Suppressor macrophage treated with lipopolysaccharide for 4 hours (primary cell): ENCODE data around the gene KCNE3.

ENCODE experiments used
- DNase-seq: peaks from one replicate; pipeline ENCODE4 v3.0.0-alpha.2; 2020

KCNE3 gene, protein sequence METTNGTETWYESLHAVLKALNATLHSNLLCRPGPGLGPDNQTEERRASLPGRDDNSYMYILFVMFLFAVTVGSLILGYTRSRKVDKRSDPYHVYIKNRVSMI

DNA sequence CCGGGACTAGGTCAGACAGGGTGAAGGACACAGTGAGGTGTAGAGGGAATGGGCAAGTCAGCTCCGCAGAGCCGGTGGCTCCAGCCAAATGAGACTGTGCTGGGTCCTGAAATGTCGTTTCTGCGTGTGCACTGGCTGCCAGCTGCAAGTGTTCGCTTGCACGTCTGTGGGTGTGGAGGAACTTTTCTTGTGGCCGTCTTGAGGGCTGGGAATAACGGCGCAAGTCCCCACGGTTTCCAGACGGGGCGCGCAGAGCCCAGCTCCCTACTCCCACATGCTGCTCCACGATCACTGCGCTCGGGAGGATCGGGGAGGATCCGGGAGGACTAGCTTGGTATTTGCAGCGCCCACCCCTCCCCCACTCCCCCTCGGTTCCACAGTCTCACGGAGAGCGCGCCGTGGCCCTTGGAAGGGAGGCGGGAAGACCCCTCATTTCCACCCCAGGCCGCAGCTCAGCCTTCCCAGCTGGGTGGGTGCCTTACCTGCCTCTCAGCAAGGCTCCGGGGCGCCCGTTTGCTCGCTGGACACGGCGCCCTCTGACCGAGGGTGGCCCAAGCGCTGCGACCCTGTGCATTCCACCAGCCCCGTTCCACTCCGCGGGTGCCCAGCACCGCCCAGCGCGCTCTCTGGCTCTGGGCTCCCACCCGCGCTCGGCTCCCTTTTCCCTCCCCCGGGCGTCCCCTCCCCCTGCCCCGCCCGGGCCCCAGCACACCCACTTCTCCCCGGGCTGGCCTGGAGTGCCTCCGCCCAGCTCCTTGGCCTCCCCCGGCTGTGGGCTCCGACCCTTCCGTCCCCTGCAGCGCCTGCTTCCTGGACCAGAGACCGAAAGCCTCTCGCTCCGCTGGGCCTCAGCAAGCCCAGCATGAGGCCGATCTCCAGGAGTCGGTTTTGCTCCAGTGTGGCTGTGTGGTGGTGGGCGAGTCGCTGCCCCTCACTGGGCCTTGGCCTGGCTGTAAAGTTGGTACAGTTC lies at the start of gene KCNE3:
TSS of gene KCNE3 (minus strand) at position 634 of the 970 bp plus-strand sequence. CDS start 9,986 bp downstream, outside the sequence.
- peak; percentile 39 for DNase-seq

DNA sequence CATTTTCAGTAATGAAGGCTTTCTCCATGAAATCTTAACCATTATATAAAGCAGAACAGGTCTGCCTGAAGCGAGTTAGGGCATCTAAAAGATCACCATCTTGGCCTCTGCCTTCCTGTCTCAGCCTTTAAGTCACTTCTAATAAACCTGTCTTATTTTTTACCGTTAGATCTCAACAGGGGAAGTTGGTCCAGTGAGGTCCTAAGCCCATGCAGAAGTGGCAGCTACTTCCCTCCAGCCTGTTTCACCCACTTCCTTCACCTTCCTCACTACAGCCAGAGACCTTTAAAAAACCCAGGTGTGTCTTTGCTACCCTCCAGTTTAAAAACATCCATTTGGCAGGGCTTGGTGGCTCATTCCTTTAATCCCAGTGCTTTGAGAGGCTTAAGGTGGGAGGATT lies 40.2 kb upstream of the KCNE3 start:
- no peak for DNase-seq

DNA sequence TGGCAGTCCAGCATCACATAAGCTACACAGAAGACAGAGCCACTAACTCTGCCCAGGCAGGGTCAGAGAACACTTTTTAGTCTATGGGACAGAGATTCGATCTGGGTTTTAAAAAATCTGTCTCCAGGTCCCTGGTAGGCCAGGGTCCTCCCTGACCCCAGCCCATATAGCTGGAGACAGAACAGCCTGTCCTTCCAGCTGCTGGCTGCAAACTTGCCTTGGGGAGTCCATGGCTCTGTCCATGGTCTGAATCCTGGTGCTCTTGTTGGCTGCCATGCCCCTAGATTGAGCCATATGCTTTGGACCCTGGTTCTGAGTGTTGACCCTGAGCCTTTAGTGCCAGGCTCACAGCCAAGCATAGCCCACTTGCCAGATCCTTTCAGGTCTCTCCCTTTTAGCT lies 39.5 kb upstream of the KCNE3 start:
- no peak for DNase-seq

DNA sequence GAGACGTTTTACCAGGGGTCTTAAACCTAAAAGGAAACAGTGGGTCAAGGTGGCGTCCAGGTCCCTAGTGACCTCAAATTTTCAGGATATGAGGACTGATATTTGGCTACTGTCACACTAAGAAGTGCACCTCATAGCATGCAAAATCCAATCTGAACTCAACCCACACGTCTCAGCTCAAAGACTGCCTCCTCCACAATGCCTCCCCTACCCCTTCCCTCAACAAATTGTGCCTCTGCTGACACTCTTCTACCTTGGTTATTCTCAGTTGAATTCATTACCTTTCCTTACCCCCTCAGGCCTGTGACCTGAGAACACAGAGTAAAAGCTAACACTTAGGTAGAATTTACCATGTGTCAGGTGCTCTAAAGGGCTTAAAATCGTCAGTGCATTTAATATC lies 38.6 kb upstream of the KCNE3 start:
- no peak for DNase-seq

DNA sequence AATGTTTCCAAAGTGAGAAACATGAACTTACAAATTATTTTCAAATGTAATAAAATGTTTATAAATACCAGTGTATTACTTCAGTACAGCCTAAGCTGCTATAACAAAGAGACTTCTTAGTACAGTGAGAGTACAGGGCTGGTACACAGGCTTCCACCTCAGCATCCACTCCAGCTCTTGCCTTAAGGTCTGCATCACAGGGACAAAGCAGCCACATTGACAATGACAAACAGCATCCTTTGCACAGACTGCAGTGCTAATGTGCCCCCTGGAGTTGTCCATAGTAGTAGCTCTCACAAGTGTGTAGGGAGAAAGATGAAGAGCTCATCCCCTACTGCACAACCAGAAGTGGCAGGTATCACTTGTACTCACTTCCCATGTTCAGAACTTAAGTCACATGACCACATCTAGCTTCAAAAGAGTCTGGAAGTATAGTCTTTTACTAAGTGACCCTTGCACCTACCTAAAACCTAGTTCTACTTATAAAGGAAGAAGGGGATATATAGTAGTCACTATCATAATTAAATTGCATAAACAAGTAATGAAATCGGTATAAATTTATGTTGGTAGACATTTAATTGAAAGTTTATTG lies 36.8 kb upstream of the KCNE3 start:
- no peak for DNase-seq

DNA sequence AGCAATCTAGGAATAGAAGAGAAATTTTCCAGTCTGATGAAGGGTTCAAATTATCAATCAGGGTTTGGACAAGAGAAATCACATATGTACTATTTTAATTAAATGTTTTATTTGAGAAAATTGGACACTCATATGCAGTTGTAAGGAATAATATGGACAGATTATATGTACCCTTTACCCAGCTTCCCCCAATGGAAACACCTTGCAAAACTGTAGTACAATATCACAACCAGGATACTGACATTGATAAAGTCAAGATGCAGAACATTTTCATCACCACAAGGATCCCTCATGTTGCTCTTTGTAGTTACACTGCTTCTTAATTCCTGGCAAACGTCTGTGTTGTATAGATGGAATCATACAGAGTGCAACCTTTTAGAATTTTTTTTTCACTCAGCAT lies 27.6 kb upstream of the KCNE3 start:
- no peak for DNase-seq

DNA sequence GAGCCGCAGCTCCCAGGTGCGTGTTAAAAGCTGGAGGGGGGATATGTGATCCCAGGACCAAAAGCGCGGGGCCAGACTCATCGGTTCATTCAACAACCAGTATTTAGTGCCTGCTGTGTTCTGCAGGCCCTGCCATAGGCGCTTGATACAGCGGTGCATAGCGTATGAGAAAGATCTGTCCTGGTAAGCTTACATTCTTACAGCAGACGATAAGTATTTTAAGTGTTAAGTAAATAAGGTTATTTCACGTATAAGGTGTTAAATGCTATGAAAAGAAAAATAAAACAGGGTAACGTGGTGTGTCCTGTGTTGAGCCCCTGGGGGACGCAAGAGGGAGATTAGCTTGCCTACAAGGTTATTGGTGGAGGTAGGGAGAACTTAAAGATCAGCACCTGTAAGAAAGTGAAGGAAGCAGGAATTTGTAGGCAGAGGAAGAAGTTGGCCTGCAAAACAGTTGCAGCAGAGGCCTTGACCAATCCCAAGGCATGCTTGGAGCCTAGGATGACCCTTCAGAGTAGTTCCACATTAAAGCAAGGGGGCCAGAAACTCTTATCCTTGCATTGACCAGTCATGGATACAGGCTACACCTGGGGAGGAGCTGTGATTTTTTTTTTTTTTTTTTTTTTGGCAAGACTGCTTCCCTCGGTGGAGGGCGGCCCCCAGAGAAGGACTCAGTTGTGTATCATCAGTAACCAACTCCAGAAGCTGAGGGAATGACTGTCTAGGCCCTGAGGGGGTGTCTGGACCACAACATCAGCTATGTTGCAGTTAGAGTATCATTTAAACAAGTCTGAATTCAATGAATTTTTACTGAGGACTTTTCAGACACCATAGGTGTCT lies 26.7 kb upstream of the KCNE3 start:
- no peak for DNase-seq

DNA sequence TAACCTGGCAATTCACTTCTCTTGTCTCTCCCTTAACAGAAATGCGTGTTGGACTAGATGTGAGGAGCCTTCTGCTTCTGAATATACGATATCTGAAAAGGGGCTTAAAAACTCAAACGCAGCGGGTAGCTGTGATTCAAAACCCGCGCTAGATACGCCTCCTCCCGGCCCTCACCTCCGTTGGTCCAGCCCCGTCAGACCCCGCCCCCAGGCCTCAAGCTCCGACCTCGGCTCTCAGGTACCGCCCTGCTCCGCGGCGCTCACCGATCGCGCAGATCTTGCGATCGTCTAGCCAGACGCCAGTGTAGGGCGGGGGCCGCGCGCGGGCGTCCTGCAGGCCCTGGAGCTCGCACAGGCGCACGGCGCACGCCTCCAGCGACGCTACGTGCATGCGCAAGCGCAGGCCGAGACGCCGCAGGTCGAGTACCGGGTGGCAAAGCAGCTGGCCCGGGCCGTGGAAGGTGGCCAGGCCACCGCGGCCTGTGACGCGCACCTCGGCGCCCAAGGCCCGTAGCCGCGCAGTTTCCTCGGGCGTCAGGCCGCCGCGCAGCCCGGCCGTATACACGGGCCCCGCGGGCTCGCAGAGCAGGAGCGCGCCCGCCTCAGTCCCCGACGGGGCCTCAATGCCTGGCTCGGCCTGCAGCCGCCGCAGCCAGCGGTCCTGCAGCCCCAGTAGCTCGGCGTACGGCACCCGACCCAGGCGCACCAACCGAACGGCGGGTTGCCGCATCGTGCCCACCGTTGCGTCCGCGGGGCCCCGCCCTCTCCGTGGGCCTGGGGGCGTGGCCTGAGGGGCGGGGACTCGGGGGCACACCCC lies 25.8 kb upstream of the KCNE3 start, which contains the start of gene LIPT2:
TSS of gene LIPT2 (minus strand) at position 751 of the 817 bp plus-strand sequence. CDS start at position 730, 21 bp downstream.
- DNase-seq, result peak; percentile 92

DNA sequence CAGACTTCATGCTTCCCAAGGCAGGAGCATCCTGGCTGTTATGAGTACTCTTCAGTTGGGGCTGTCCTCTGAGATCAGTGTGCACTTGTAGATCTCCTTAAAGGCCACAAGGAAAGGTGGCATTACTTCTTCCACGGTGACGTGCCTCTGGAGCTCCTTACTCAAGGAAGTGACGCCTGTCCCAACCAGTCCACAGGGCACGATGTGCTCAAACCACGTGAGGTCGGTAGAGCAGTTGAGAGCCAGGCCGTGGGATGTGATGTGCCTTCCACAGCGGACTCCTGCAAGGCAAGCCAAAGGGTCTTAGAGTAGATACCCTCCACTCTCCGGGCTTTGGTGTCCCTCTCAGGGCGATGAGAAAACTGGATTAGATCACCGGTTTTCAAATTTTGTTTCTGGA lies 24.7 kb upstream of the KCNE3 start:
- DNase-seq, result no peak

DNA sequence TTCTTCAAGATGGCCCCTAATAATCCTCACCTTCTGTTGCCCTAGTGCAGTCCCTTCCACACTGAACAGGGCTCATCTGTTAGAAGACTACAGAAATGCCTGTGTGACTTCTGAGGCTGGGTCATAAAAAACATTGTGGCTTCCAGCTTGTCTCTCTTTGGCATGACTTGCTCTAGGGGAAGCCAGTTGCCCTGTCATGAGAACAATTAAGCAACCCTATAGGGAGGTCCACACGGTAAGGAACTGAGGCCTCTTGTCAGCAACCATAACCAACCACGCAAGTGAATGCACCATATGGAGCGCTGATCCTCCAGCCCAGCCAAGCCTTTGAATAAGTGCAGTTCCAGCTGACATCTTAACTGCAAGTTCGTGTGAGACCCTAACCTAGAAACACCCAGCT lies 23.6 kb upstream of the KCNE3 start:
- no peak for DNase-seq

DNA sequence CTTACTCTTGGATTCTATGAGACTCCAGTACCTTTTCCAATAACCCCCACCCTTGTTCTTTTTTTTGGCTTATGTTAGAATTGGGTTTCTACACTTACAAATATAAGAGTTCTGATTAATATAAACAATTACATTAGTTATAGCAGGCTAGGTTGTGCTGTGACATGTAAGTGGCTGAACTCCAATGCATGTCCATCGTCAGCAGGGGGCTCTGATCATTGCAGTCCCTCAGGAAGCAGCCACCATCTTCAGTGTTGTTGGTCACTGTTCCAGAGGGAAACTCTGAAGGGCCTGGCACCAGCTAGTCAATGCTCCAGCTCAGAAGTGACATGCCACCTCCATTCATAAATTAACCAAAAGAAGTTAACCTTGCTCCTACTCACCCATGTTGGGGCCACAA lies 20.5 kb upstream of the KCNE3 start:
- no peak for DNase-seq

DNA sequence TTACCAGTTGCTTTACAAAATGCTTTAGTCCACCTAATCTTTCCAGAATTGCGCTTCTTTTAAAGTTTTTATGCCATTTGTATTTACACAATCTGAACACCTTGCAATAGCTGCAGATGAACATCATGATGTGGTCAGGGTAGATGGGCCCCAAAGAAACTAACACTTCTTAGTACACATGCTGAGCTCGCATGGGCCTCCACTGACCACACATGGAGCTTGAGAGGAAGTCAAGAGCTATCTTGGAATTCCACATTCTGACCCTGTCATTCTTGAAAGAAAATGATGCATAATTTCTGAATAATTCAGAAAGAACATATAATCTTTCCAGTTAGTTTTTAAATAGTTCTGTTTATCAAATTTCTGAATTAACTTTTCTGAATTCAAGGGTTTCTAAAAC lies 18.5 kb upstream of the KCNE3 start:
- DNase-seq, result no peak

DNA sequence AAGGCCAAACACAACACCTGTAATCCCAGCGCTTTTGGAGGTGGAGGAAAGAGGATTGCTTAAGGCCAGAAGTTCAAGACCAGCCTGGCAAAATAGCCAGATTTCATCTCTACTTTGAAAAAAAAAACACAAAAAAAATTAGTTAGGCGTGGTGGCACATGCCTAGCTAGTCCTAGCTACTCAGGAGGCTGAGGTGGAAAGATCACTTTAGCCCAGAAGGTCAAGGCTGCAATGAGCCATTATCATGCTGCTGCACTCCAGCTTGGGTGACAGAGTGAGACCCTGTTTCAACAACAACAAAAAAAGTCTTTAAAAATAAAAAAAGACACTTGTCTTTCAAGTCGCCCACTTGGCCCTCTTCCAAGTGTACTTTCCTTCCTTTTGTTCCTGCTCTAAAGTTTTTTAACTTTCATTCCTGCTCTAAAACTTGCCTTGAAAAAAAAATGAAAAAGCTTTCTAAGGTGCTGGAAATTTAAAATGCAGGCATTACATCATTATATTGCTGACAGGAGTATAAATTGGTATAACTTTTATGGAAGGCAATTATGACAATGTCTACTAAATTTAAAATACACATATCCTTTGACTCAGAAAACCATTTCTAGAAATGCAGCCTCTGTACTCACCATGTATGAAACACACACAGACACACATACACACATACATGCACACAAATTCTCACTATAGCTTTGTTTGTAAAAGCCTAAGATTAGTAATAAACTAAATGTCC lies 13.5 kb upstream of the KCNE3 start:
- no peak for DNase-seq

DNA sequence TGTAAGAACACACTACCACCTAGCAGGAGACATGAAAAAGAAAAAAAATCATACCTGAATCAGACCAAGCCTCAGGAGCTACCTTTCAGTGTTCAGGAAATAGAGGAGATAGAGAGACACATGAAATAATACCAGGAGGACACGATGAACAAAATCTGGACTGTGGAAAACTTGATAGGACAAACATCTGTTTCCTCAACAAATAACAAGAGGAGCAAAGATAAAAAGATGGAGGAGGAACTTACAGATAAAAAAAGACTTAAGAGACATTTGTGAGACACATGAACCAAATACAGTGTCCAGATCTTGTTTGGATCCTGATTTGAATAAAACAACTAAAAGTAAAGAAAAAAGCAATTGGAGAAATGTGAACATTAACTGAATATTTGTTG lies 12.4 kb upstream of the KCNE3 start:
- no peak for DNase-seq

DNA sequence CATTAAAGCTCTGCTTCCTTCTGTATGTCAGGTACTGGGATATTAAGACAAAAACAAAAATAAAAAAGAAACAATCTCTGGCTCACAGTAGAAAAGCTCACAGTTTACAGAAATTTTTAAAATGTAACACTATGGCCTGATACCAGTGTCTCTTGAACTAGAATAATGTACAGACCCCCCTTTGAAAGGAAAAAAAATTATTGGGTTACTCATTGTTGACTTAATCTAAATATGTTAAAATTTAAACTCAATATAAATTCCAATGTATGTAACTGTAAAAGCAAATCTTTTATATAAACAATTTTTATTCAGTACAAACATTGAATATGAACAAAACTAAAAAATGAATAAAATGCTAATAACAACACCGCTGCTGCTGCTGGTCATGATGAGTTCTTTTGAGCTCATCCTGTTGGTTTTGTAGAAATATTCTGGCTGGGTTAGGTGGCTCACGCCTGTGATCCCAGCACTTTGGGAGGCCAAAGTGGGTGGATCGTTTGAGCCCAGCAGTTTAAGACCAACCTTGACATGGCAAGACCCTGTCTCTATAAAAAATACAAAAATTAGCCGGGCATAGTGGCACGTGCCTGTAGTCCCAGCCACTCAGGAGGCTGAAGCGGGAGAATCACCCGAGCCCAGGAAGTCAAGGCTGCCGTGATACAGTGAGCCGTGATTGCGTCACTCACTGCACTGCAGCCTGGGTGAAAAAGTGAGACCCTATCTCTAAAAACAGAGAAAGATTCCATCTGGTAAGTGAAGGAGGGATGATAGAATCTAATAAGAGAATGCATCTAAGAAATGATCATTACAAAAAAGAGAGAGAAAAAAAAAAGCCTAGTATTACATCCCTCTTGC lies 11.8 kb upstream of the KCNE3 start:
- no peak for DNase-seq

DNA sequence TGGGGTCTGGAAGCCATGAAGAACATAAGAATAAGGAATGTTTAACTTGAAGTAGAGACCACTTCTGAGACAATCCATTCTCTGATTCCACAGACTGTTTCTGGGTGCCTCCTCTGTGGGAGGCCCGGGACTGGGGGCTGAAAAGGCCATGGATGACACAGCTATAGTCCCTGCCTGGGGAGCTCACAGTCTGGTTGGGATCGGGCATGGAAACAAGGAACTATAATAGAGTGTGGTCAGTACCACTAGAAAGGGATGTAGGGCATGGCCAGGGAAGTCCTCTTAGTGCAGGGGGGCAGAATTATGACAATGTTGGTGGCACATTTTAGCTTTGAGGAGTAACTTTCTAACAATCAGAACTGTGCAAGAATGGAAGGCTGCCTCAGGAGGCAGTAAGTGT lies 9.2 kb upstream of the KCNE3 start:
- no peak for DNase-seq

DNA sequence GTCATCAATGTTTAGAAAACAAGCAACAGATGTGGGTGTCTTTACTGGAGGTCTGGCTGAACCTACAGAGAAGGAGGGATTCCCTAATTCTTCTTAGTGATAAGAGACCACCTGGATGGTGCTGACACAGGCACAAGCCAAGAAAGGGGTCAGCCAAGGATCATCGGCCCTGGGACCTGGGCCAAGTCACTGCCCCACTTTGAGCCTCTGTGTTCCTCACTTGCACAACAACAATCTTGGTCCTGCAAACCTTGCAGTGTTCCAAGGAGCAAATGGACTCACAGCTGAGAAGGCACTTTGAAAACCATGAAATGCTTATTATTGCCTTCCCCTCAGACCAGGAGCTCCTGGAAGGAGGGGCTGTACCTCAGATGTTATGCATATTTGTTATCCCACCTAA lies 7.0 kb upstream of the KCNE3 start:
- no peak for DNase-seq

DNA sequence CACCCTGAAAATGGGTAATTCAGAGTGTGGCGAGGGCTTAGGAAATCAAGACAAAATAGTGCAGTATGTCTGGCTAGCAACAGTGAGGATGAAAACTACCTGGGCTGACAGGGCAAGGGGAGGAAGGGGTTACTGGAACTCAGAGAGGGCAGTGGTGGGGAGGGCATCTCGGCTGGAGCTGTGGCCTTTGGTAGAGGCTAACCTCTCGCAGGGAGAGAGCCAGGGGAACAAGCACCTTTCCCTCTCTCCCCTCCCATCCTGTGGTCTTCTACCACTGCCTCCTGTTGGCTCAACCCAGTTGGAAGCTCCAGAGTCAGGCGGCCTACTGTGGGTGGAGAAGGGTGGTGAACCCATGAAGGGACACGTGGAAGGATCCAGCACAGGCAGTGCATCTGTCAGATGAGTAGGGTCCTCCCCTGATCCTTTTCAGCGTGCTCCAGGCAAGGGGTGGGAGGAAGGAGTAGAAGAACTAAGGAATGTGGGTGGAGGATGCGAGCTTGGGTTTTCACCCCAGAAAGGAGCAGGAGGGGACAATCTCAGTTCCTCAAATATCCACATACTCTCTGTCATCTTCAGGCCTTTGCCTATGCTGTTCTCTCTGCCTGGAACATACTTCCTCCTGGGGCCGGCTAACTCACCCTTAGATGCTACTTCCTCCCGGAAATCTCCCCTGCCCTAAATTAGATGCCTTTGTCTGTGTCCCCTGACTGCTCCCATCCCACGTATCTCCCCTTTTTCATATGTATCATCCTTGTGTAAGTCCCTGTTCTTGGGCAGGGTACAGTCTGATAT lies 6.2 kb upstream of the KCNE3 start:
- peak; percentile 65 for DNase-seq

DNA sequence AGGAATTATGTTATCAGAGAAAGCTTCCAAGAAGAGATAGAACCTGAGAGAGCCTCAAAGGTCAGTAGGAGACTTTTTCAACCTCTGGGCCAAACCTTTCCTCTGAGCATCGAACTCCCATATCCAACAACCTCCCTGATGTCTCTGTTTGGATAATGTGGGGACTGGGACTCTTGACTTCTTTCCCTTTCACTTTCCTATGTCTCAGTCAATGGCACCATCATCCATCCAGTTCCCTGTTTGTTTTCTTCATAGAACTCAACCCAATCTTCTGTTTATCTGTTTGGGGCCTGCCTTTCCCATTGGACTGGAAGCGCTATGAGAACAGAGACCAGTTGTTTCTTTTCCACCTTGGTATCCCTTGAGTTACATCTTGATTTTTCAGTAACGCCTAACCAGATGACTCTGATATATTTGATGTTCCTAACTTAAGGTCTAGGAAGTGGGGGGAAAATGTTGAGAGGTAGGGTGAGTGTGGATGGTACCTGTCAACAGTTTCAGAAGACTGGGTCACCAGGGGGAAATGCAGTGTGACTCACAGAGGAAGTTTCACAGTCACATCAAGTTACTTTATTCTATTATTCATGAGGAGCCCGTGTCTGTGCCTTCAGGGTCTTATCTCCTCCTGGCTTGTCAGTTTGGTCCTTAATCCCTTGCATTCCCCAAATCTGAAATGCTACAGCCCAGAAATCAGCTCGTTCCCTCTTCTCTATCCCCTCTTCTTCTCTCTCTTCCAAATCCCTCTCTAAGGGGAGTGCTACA lies 4.5 kb upstream of the KCNE3 start:
- DNase-seq, result peak; percentile 43
